GM23248 (cell line): ENCODE measurements around the gene TRPC5OS. TPM values are rescaled to one million over a fixed set of nuclear protein-coding genes. Genes with fewer than 3 reads are reported as not detected.

ENCODE experiments used
- DNase-seq: peaks from one replicate; pipeline ENCODE4 v3.0.0-alpha.2; 2015
- H2AFZ ChIP-seq: fragments of 200-600 bp; sonication (generic); 2 replicates; pipeline ENCODE4 v1.6.1; 2016; ENCODE audit warnings: antibody characterized with exemption
- H3F3A ChIP-seq: fragments of 200-600 bp; sonication (generic); 2 replicates; pipeline ENCODE4 v1.6.1; 2016; ENCODE audit warnings: mild to moderate bottlenecking, antibody characterized with exemption, mixed run types; ENCODE audit not compliant: insufficient read depth
- H3K27ac ChIP-seq: fragments of 200-600 bp; sonication (generic); 2 replicates; pipeline ENCODE4 v1.5.1; 2016; ENCODE audit warnings: mild to moderate bottlenecking
- H3K27me3 ChIP-seq: fragments of 200-600 bp; sonication (generic); replicated peaks from 2 replicates; pipeline ENCODE4 v1.6.1; 2016; ENCODE audit warnings: mild to moderate bottlenecking; ENCODE audit not compliant: insufficient read depth
- H3K36me3 ChIP-seq: fragments of 200-600 bp; sonication (generic); 2 replicates; pipeline ENCODE4 v1.6.1; 2016; ENCODE audit warnings: low read depth, mild to moderate bottlenecking
- H3K4me1 ChIP-seq: fragments of 200-600 bp; sonication (generic); 2 replicates; pipeline ENCODE4 v1.6.1; 2016; ENCODE audit warnings: mild to moderate bottlenecking; ENCODE audit not compliant: insufficient read depth
- H3K4me2 ChIP-seq: fragments of 200-600 bp; sonication (generic); one replicate; pipeline ENCODE4 v1.6.1; 2016; ENCODE audit warnings: mild to moderate bottlenecking; ENCODE audit not compliant: unreplicated experiment
- H3K4me3 ChIP-seq: fragments of 200-600 bp; sonication (generic); 2 replicates; pipeline ENCODE4 v1.5.1; 2016; ENCODE audit warnings: mild to moderate bottlenecking
- H3K79me2 ChIP-seq: fragments of 200-600 bp; sonication (generic); 2 replicates; pipeline ENCODE4 v1.6.1; 2016; ENCODE audit warnings: mild to moderate bottlenecking; ENCODE audit not compliant: insufficient read depth
- H3K9ac ChIP-seq: fragments of 200-600 bp; sonication (generic); 2 replicates; pipeline ENCODE4 v1.6.1; 2016; ENCODE audit warnings: mild to moderate bottlenecking
- H3K9me2 ChIP-seq: fragments of 200-600 bp; sonication (generic); 2 replicates; pipeline ENCODE4 v1.6.1; 2016; ENCODE audit warnings: mixed run types, mild to moderate bottlenecking, moderate library complexity; ENCODE audit not compliant: insufficient read depth
- H3K9me3 ChIP-seq: fragments of 200-600 bp; sonication (generic); one replicate; pipeline ENCODE4 v1.6.1; 2017; ENCODE audit warnings: low read depth
- H4K20me1 ChIP-seq: fragments of 200-600 bp; sonication (generic); 2 replicates; pipeline ENCODE4 v1.6.0; 2016; ENCODE audit not compliant: insufficient read depth
- EZH2 ChIP-seq: fragments of 200-600 bp; sonication (generic); IDR thresholded peaks from 2 replicates; pipeline ENCODE4 v1.6.1; 2018; ENCODE audit warnings: antibody characterized with exemption, mild to moderate bottlenecking; ENCODE audit not compliant: insufficient read depth, poor library complexity, severe bottlenecking
- EZH2phosphoT487 ChIP-seq: fragments of 200-600 bp; sonication (generic); IDR thresholded peaks from 2 replicates; pipeline ENCODE4 v1.6.1; 2018; ENCODE audit warnings: antibody characterized with exemption, moderate library complexity, mild to moderate bottlenecking, low read depth; ENCODE audit not compliant: insufficient read depth
- WGBS, 2 experiments: methylation state at CpG; one replicate each; pipeline ENCODE4 v1.1.6; 2015 to 2017; ENCODE audit warnings: low lambda C conversion rate in 2 of 2, low coverage in 1 of 2; ENCODE audit errors: missing lambda C conversion rate in 2 of 2; 5-methylcytosine and 5-hydroxymethylcytosine counted together
- in situ Hi-C: fragments of 300-500 bp; cut with MboI; formaldehyde crosslinking; loops from 2 replicates; pipeline ENCODE4 v1.15.0; 2020
- polyA plus RNA-seq: library from polyadenylated mRNA; unstranded; fragments of >200 nt; fragmentation: Nextera tagmentation; extraction: Ambion mirVana; gene quantifications from 2 replicates; pipeline ENCODE4 v1.2.1, GENCODE V29; 2016
- total RNA-seq: library from RNA; depleted of rRNA; stranded (reverse); fragments of >200 nt; shearing (Covaris generic); gene quantifications from 2 replicates; pipeline ENCODE4 v1.2.3, GENCODE V29; 2014; rRNA removed

The TRPC5OS gene
- total and polyA plus RNA-seq, 2 experiments from 2014 or later: not detected

- H3K79me2 ChIP-seq: no peaks in the 10 kb centered on the region
- DNase-seq: peak; percentile 5
- no peak overlapping the region for H2AFZ ChIP-seq
- in situ Hi-C loops: no loop called here
- TF ChIP-seq EZH2: no peak
- no peak for TF ChIP-seq EZH2phosphoT487
- no peaks in the 10 kb centered on the region for H3K9me3 ChIP-seq
- 22 to 28% methylated on average over 5 to 6 of the region's 7 CpGs for WGBS, 2 experiments
- H3K4me2 ChIP-seq: no peak overlapping the region
- H4K20me1 ChIP-seq: no peaks in the 10 kb centered on the region
- no peak overlapping the region for H3K4me3 ChIP-seq
- H3K4me1 ChIP-seq: no peaks in the 10 kb centered on the region
- H3K27ac ChIP-seq: no peak overlapping the region
- no peaks in the 10 kb centered on the region for H3K9me2 ChIP-seq
- H3K9ac ChIP-seq: no peak overlapping the region
- H3K27me3 ChIP-seq: no peaks in the 10 kb centered on the region
- no peaks in the 10 kb centered on the region for H3K36me3 ChIP-seq
- H3F3A ChIP-seq: no peaks in the 10 kb centered on the region
Observed at GRCh38 chrX:111914398-111915090, 38.6 kb downstream of the TRPC5OS start.

DNA sequence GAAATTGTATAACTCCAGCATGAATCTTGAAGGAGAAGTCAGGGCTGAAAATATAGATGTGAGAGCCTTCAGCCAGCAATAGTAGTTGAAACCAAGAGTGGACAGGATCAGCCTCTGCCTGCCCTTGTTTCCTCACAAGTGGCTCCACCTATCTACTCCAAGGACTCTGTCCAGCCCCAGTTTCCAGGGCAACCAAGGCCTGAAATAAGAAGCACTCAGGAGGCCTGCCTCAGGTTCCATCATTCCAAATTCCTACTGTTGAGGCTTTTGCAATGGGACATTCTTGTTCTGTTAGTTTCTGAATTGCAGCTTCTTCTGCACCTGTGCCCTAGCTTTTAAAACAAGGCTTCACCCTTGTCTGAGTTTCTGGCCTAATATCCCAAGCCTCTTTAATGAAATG is 41.6 kb downstream of the TRPC5OS start:
- H3K9ac ChIP-seq: no peak overlapping the region
- H3K9me2 ChIP-seq: no peaks in the 10 kb centered on the region
- in situ Hi-C loops: no loop called here
- H3K27ac ChIP-seq: no peak overlapping the region
- DNase-seq: no peak
- no peaks in the 10 kb centered on the region for H3K9me3 ChIP-seq
- TF ChIP-seq EZH2: no peak
- TF ChIP-seq EZH2phosphoT487: no peak
- H3K79me2 ChIP-seq: no peaks in the 10 kb centered on the region
- no peaks in the 10 kb centered on the region for H3K36me3 ChIP-seq
- no peak overlapping the region for H3K4me2 ChIP-seq
- H3K27me3 ChIP-seq: no peaks in the 10 kb centered on the region
- no peaks in the 10 kb centered on the region for H3F3A ChIP-seq
- no peak overlapping the region for H3K4me3 ChIP-seq
- H2AFZ ChIP-seq: no peak overlapping the region
- H4K20me1 ChIP-seq: no peaks in the 10 kb centered on the region
- no peaks in the 10 kb centered on the region for H3K4me1 ChIP-seq

DNA sequence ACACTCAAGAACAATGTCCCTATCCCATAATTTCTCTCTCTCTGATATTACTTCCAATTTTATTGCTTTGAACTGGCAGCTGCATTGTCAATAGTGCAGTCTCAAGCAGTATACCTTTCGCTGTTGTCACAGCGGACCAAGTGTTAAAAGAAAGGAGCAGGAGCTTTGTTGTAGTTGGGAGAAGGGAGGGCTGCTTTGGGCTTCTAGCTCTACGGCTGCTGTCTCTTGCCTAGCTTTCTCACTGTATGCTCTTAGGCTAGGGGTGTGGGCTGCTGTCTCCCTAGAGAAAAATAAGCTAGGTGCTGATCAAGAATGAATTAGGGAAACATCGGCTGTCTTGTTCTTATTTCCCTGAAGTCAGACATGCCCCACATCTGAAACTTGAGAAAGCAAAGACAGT is 52.5 kb downstream of the TRPC5OS start:
- H3K27me3 ChIP-seq: no peaks in the 10 kb centered on the region
- no peak overlapping the region for H3K4me2 ChIP-seq
- no peak for TF ChIP-seq EZH2phosphoT487
- no peak for TF ChIP-seq EZH2
- H3F3A ChIP-seq: no peaks in the 10 kb centered on the region
- H3K36me3 ChIP-seq: no peaks in the 10 kb centered on the region
- H3K79me2 ChIP-seq: no peaks in the 10 kb centered on the region
- no peaks in the 10 kb centered on the region for H3K4me1 ChIP-seq
- in situ Hi-C loops: no loop called here
- no peaks in the 10 kb centered on the region for H4K20me1 ChIP-seq
- 27 to 37% methylated on average over 4 of the region's 4 CpGs for WGBS, 2 experiments
- no peaks in the 10 kb centered on the region for H3K9me2 ChIP-seq
- no peak overlapping the region for H3K27ac ChIP-seq
- no peak overlapping the region for H3K4me3 ChIP-seq
- no peak overlapping the region for H3K9ac ChIP-seq
- H3K9me3 ChIP-seq: no peaks in the 10 kb centered on the region
- no peak for DNase-seq
- H2AFZ ChIP-seq: no peak overlapping the region

Other genes with a start within 250 kb of the TRPC5OS start
- 32.3 and 46.8 TPM in 2 replicates for gene ALG13, start 195.0 kb upstream of the TRPC5OS start, total RNA-seq
- gene ALG13, start 195.0 kb upstream of the TRPC5OS start, polyA plus RNA-seq: 34.4 and 38.2 TPM in 2 replicates
- not detected in 2 replicates for gene TRPC5, start 206.6 kb downstream of the TRPC5OS start, total RNA-seq
- gene TRPC5, start 206.6 kb downstream of the TRPC5OS start, polyA plus RNA-seq: not detected in 2 replicates
- gene RTL4, start 206.8 kb downstream of the TRPC5OS start, total RNA-seq: not detected in 2 replicates
- not detected in 2 replicates for gene RTL4, start 206.8 kb downstream of the TRPC5OS start, polyA plus RNA-seq